CD14-positive monocyte (primary cell): Measurements from ENCODE around the gene PEAK1. TPM values are rescaled to one million over a fixed set of nuclear protein-coding genes. Genes with fewer than 3 reads are reported as not detected.
A peak's percentile ranks its signal among the peaks of the same experiment; 100 is the strongest.
"Not testable (repeated sequence)": the region's sequence is repeated elsewhere in the genome, so short reads cannot be mapped to it uniquely, and the experiment has no call there.

Experiments used
- DNase-seq, 3 donors: peaks; one replicate each; pipeline ENCODE4 v3.0.0-alpha.2; 2011 to 2022
- H2AFZ ChIP-seq: 2 replicates; pipeline ENCODE4 v1.6.0; 2012; ENCODE audit warnings: mild to moderate bottlenecking, low read depth, low read length, inconsistent platforms; ENCODE audit not compliant: insufficient read depth, poor library complexity, severe bottlenecking
- H3K27ac ChIP-seq, 2 donors: 1 replicate in 1 of 2; 2 replicates in 1 of 2; pipeline ENCODE4 v1.5.1; 2012 to 2013; ENCODE audit warnings: low read length in 2 of 2, control low read depth in 1 of 2, inconsistent platforms in 1 of 2, low read depth in 1 of 2, mild to moderate bottlenecking in 1 of 2
- H3K27me3 ChIP-seq, 2 donors: one replicate each; pipeline versions ENCODE4 v1.6.0 to v1.6.1; 2011 to 2013; ENCODE audit warnings: low read length in 2 of 2; ENCODE audit not compliant: control insufficient read depth in 2 of 2, insufficient read depth in 2 of 2
- H3K36me3 ChIP-seq, 2 donors: replicated peaks in 1 of 2; 1 replicate in 1 of 2; 2 replicates in 1 of 2; pipeline versions ENCODE4 v1.5.1 to v1.6.1; 2012 to 2013; ENCODE audit warnings: low read length in 2 of 2, control low read depth in 1 of 2, inconsistent platforms in 1 of 2, mild to moderate bottlenecking in 1 of 2; ENCODE audit not compliant: insufficient read depth in 2 of 2, control insufficient read depth in 1 of 2
- H3K4me1 ChIP-seq, 2 donors: 1 replicate in 1 of 2; 2 replicates in 1 of 2; pipeline versions ENCODE4 v1.5.1 to v1.6.1; 2012 to 2013; ENCODE audit warnings: low read length in 2 of 2, control low read depth in 1 of 2, inconsistent platforms in 1 of 2, mild to moderate bottlenecking in 1 of 2, moderate library complexity in 1 of 2; ENCODE audit not compliant: insufficient read depth in 2 of 2, control insufficient read depth in 1 of 2
- H3K4me2 ChIP-seq: replicated peaks from 2 replicates; pipeline ENCODE3; 2012; ENCODE audit warnings: low read length, moderate library complexity, mild to moderate bottlenecking; ENCODE audit not compliant: poor library complexity, severe bottlenecking; ENCODE audit errors: extremely low read depth
- H3K4me3 ChIP-seq, 3 experiments: fragments of 200-600 bp in 1 of 3; sonication (generic) in 1 of 3; replicated peaks in 1 of 3; 1 replicate in 2 of 3; 2 replicates in 1 of 3; pipeline ENCODE4 v1.5.1; 2011 to 2013; ENCODE audit warnings: low read length in 3 of 3, mild to moderate bottlenecking in 3 of 3, control low read depth in 2 of 3, low read depth in 2 of 3, inconsistent platforms in 1 of 3, moderate library complexity in 1 of 3
- H3K79me2 ChIP-seq: 2 replicates; pipeline ENCODE4 v1.6.0; 2012; ENCODE audit warnings: mild to moderate bottlenecking, control low read depth, inconsistent platforms, low read length, moderate library complexity; ENCODE audit not compliant: insufficient read depth
- H3K9ac ChIP-seq: 2 replicates; pipeline ENCODE4 v1.6.0; 2017; ENCODE audit warnings: low read length, mild to moderate bottlenecking; ENCODE audit not compliant: insufficient read depth, poor library complexity, severe bottlenecking
- H3K9me3 ChIP-seq, 2 donors: replicated peaks in 1 of 2; 1 replicate in 1 of 2; 2 replicates in 1 of 2; pipeline versions ENCODE4 v1.5.1 to v1.6.1; 2012 to 2013; ENCODE audit warnings: low read length in 2 of 2, control low read depth in 1 of 2; ENCODE audit not compliant: control insufficient read depth in 1 of 2, insufficient read depth in 1 of 2
- H4K20me1 ChIP-seq: 2 replicates; pipeline ENCODE4 v1.6.0; 2012; ENCODE audit warnings: mild to moderate bottlenecking, low read length, control low read depth, moderate library complexity; ENCODE audit not compliant: insufficient read depth
- H3K27ac Mint-ChIP-seq, 7 donors: one replicate each; pipeline ENCODE4 v1.8.0; 2020; ENCODE audit warnings: mild to moderate bottlenecking in 7 of 7, mixed read lengths in 7 of 7, moderate library complexity in 6 of 7, inconsistent platforms in 2 of 7
- H3K27me3 Mint-ChIP-seq, 3 donors: one replicate each; pipeline ENCODE4 v1.8.0; 2021 to 2022; ENCODE audit warnings: low read depth in 3 of 3, mild to moderate bottlenecking in 3 of 3, mixed read lengths in 3 of 3, moderate library complexity in 3 of 3, inconsistent platforms in 1 of 3
- H3K36me3 Mint-ChIP-seq, 2 donors: one replicate each; pipeline ENCODE4 v1.8.0; 2020; ENCODE audit warnings: mixed read lengths in 2 of 2, inconsistent platforms in 1 of 2, mild to moderate bottlenecking in 1 of 2
- H3K4me1 Mint-ChIP-seq: one replicate; pipeline ENCODE4 v1.8.0; 2020; ENCODE audit warnings: mild to moderate bottlenecking, mixed read lengths
- H3K4me3 Mint-ChIP-seq, 2 donors: one replicate each; pipeline ENCODE4 v1.8.0; 2020; ENCODE audit warnings: mild to moderate bottlenecking in 2 of 2, mixed read lengths in 2 of 2, moderate library complexity in 1 of 2
- H3K9me3 Mint-ChIP-seq, 7 donors: one replicate each; pipeline ENCODE4 v1.8.0; 2020 to 2022; ENCODE audit warnings: mixed read lengths in 7 of 7, mild to moderate bottlenecking in 6 of 7, moderate library complexity in 6 of 7, inconsistent platforms in 2 of 7
- CTCF ChIP-seq: fragments of 200-600 bp; IDR thresholded peaks from one replicate; pipeline ENCODE4 v1.8.0; 2022; ENCODE audit warnings: antibody characterized with exemption, mild to moderate bottlenecking
- WGBS: methylation state at CpG from one replicate; pipeline ENCODE4 v1.1.5; 2013; ENCODE audit warnings: missing lambda C conversion rate; ENCODE audit not compliant: insufficient coverage; 5-methylcytosine and 5-hydroxymethylcytosine counted together
- intact Hi-C, 2 donors: fragments of 100-400 bp; cut with micrococcal nuclease; formaldehyde crosslinking; loops; one replicate each; pipeline versions ENCODE4 v1.15.0 to v1.15.1; 2023
- polyA plus RNA-seq, 3 donors: library from polyadenylated mRNA; depleted of rRNA in 1 of 3; unstranded in 2 of 3; stranded (reverse) in 1 of 3; fragments of 300-500 nt in 2 of 3; fragments of >200 nt in 1 of 3; fragmentation: Illumina TruSeq in 2 of 3; gene quantifications; 1 replicate in 2 of 3; 2 replicates in 1 of 3; pipeline ENCODE4 v1.2.3, GENCODE V29; 2012 to 2021

The PEAK1 gene
- polyA plus RNA-seq, 3 donors, result 0.85 to 8.7 (median 1.1) TPM

- Histone ChIP-seq H3K27ac (no peak overlapping the region), H3K4me1 (no peaks in the 10 kb centered on the region), H3K36me3 (no peaks in the 10 kb centered on the region), H3K9ac (no peak overlapping the region), H3K79me2 (no peaks in the 10 kb centered on the region), H3K4me2 (no peak overlapping the region), H2AFZ (no peak overlapping the region), H3K4me3 (no peak overlapping the region), H4K20me1 (no peaks in the 10 kb centered on the region), H3K27me3 (no peaks in the 10 kb centered on the region), H3K9me3 (no peaks in the 10 kb centered on the region)
- peaks cover 7% of the 10 kb centered on the region for H3K4me1 Mint-ChIP-seq
- peaks cover 3 to 12% of the 10 kb centered on the region in 2 donors for H3K36me3 Mint-ChIP-seq
- H3K4me3 Mint-ChIP-seq, result no peak overlapping the region
- no peak for DNase-seq
- intact Hi-C loops, result no loop called here
- peaks cover 0 to 2% (median 0%) of the 10 kb centered on the region in 7 donors for H3K9me3 Mint-ChIP-seq
- no peak for TF ChIP-seq CTCF
- no CpG with 5 or more reads among the region's 1 CpG for WGBS
- peaks cover 0 to 2% (median 1%) of the 10 kb centered on the region in 3 donors for H3K27me3 Mint-ChIP-seq
- H3K27ac Mint-ChIP-seq, result no peak overlapping the region
Measured at GRCh38 chr15:77276943-77277342, 143.0 kb downstream of the PEAK1 start.

DNA sequence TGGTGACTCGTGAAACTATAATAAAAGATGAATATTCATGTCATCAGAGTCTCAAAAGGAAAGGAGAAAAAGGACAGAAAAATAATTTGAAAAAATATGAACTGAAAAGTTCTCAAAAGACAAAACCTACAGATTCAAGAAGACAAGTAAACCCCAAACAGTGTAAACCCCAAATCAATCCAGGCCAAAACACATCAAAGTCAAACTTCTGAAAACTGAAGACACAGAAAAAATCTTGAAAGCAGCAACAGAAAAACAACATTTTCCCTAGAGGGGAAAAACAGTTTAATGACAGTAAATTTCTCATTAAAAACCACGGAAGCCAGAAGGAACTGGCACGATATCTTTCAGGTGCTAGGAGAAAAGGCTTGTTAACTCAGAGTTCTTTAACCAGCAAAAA is 143.8 kb downstream of the PEAK1 start:
- Histone ChIP-seq H2AFZ (no peak overlapping the region), H3K9ac (no peak overlapping the region), H4K20me1 (no peaks in the 10 kb centered on the region), H3K27ac (no peak overlapping the region), H3K27me3 (no peaks in the 10 kb centered on the region), H3K4me3 (no peak overlapping the region), H3K79me2 (no peaks in the 10 kb centered on the region), H3K36me3 (no peaks in the 10 kb centered on the region), H3K9me3 (no peaks in the 10 kb centered on the region), H3K4me2 (no peak overlapping the region), H3K4me1 (no peaks in the 10 kb centered on the region)
- peak overlapping the region in 1 of 7 donors; percentile 41 for H3K27ac Mint-ChIP-seq
- no CpG with 5 or more reads among the region's 3 CpGs for WGBS
- H3K27me3 Mint-ChIP-seq, result peaks cover 0 to 2% (median 1%) of the 10 kb centered on the region in 3 donors
- H3K9me3 Mint-ChIP-seq, result peaks cover 0 to 2% (median 0%) of the 10 kb centered on the region in 7 donors
- TF ChIP-seq CTCF, result no peak
- no peak for DNase-seq
- peaks cover 3 to 12% of the 10 kb centered on the region in 2 donors for H3K36me3 Mint-ChIP-seq
- peaks cover 7% of the 10 kb centered on the region for H3K4me1 Mint-ChIP-seq
- H3K4me3 Mint-ChIP-seq, result no peak overlapping the region
- intact Hi-C loops, result no loop called here

- H3K27ac Mint-ChIP-seq, result peak overlapping the region in 1 of 7 donors; percentile 26
- H3K79me2 ChIP-seq, H3K4me3 Mint-ChIP-seq: not testable (repeated sequence)
Measured at GRCh38 chr15:77273136-77273535, 146.8 kb downstream of the PEAK1 start.

More at GRCh38 chr15:77273136-77273535, 146.8 kb downstream of the PEAK1 start:
- peaks cover 3 to 15% of the 10 kb centered on the region in 2 donors for H3K36me3 Mint-ChIP-seq
- H3K27ac ChIP-seq, H3K4me3 ChIP-seq, H3K27me3 ChIP-seq, H4K20me1 ChIP-seq, DNase-seq, intact Hi-C loops, H3K4me2 ChIP-seq, H3K9me3 Mint-ChIP-seq, H3K9me3 ChIP-seq, H3K4me1 Mint-ChIP-seq, H3K9ac ChIP-seq, H3K27me3 Mint-ChIP-seq, H3K36me3 ChIP-seq, H2AFZ ChIP-seq, H3K4me1 ChIP-seq: not testable (repeated sequence)
